ENCODE results near the gene BCL11B. TPM values are rescaled to one million over a fixed set of nuclear protein-coding genes. Genes with fewer than 3 reads are reported as not detected.

BCL11B gene
- total and polyA plus RNA-seq, 2 of the 8 experiments (the other 6 are each of a cell fraction or from before 2014, with no cell fraction given), result 0.63 to 5.9 TPM

- 28% methylated on average over 20 of the region's 21 CpGs; no CpG with 5 or more reads in 1 of the 2 experiments for WGBS, 2 experiments (ENCODE audit: extremely low coverage in 1 of 2, insufficient coverage in 1 of 2, insufficient read length in 1 of 2, insufficient replicate concordance in 2 of 2, low coverage in 1 of 2, low lambda C conversion rate in 2 of 2, missing lambda C conversion rate in 1 of 2)
- Histone ChIP-seq H2AFZ (ENCODE audit: low read length) (no peak overlapping the region), H3K4me3 (ENCODE audit: extremely low read depth in 1 of 4, insufficient read depth in 2 of 4, low read depth in 3 of 4, low read length in 4 of 4) (peak overlapping the region; percentile 19 to 60 (median 32); a peak in 5 of 8 replicates), H2BK120ac (replicated peaks; ENCODE audit: low read depth, low read length) (no peak overlapping the region), H3K23me2 (ENCODE audit: low read depth, low read length) (peaks cover 9% of the 10 kb centered on the region; the same call in 1 of the 2 replicates), H3K4me1 (replicated peaks in 1 of 4; ENCODE audit: control insufficient read depth in 3 of 4, insufficient read depth in 4 of 4, low read length in 3 of 4) (peaks cover 4 to 18% (median 14%) of the 10 kb centered on the region in 4 experiments), H3K27ac (ENCODE audit: low read depth, low read length) (no peak overlapping the region), H2BK5ac (ENCODE audit: low read depth, low read length) (peak overlapping the region; percentile 90; the same call in 1 of the 2 replicates), H2BK12ac (ENCODE audit: low read depth, low read length) (no peak overlapping the region), H3K9ac (replicated peaks in 1 of 4; ENCODE audit: extremely low read depth in 1 of 4, low read depth in 3 of 4, low read length in 3 of 4) (no peak overlapping the region), H3K79me1 (ENCODE audit: low read depth, low read length) (peaks cover 4% of the 10 kb centered on the region; the same call in 1 of the 2 replicates), H4K5ac (ENCODE audit: insufficient read length, low read depth, low read length) (no peak overlapping the region), H3K36me3 (ENCODE audit: control insufficient read depth in 2 of 4, insufficient read depth in 4 of 4, low read length in 3 of 4) (no peaks in the 10 kb centered on the region), H4K8ac (ENCODE audit: extremely low read depth, insufficient read depth, low read length) (peak overlapping the region; percentile 3), H4K20me1 (replicated peaks in 1 of 2; ENCODE audit: control insufficient read depth in 1 of 2, insufficient read depth in 2 of 2, low read length in 2 of 2) (no peaks in the 10 kb centered on the region), H3K4ac (replicated peaks; ENCODE audit: insufficient read length, low read depth, low read length) (no peak overlapping the region), H3K79me2 (ENCODE audit: control insufficient read depth in 1 of 2, insufficient read depth in 2 of 2, low read length in 2 of 2) (peaks cover 0 to 32% of the 10 kb centered on the region in 2 experiments; a peak in 1 of 4 replicates), H2AK5ac (ENCODE audit: low read depth, low read length) (no peak overlapping the region), H3K56ac (replicated peaks; ENCODE audit: insufficient read length, low read depth, low read length) (no peak overlapping the region), H3K18ac (ENCODE audit: extremely low read depth, low read length) (no peak overlapping the region), H2BK20ac (ENCODE audit: low read length) (peak overlapping the region; percentile 32; the same call in 1 of the 2 replicates), H3K14ac (ENCODE audit: insufficient read length) (no peak overlapping the region), H3K4me2 (ENCODE audit: insufficient read depth in 1 of 2, low read depth in 2 of 2, low read length in 2 of 2) (peak overlapping the region; percentile 82), H4K91ac (replicated peaks; ENCODE audit: insufficient read length, low read length) (peak overlapping the region; percentile 52), H3K9me3 (ENCODE audit: insufficient read depth in 2 of 2, low read depth in 1 of 2, low read length in 1 of 2) (no peaks in the 10 kb centered on the region), H3K27me3 (replicated peaks in 1 of 4; ENCODE audit: control insufficient read depth in 3 of 4, extremely low read depth in 1 of 4, insufficient read depth in 3 of 4, low read length in 3 of 4) (no peaks in the 10 kb centered on the region), H2BK15ac (ENCODE audit: low read length) (0 out of 2 replicates have a peak overlapping the region, but pooled peaks have one; percentile 72), H3K23ac (ENCODE audit: insufficient read length) (no peak overlapping the region)
- FAIRE-seq (peak; percentile 70), DNase-seq (ENCODE audit: low read depth in 1 of 2, low spot score in 2 of 2) (peak; percentile 64 to 82)
- CTCF ChIA-PET (ENCODE audit: partially characterized antibody), result interaction anchor here (0.6 to 7.5 kb wide), 14 partner anchors 9 to 157 kb away, joined by 3 to 45 read pairs (median 4); no protein-coding TSS in a partner anchor
- POLR2A ChIA-PET (ENCODE audit: partially characterized antibody), result interaction anchor here (0.6 to 1.3 kb wide), 6 partner anchors 11 to 38 kb away, joined by 3 to 6 read pairs (median 3); no protein-coding TSS in a partner anchor
- TF ChIP-seq JUND (IDR thresholded peaks at IDR 0.05; ENCODE audit: low read length), result peak; percentile 73
- TF ChIP-seq POU5F1 (IDR thresholded peaks at IDR 0.05; ENCODE audit: low read depth, low read length), result no peak
- TF ChIP-seq RAD21 (IDR thresholded peaks at IDR 0.05 in 1 of 2, conservative IDR thresholded peaks at IDR 0.05 in 1 of 2; ENCODE audit: low read depth in 2 of 2, low read length in 2 of 2), result 0 out of 4 replicates have a peak, but pooled peaks of 1 of the 2 experiments have one; percentile 10
- peak; percentile 24; the same call in 1 of the 2 replicates for TF ChIP-seq MAX (IDR thresholded peaks at IDR 0.05)
- 0 out of 2 replicates have a peak, but pooled peaks have one; percentile 17 for TF ChIP-seq E2F6 (IDR thresholded peaks at IDR 0.05)
- TF ChIP-seq SP1 (IDR thresholded peaks at IDR 0.05; ENCODE audit: low read depth, low read length), result 0 out of 2 replicates have a peak, but pooled peaks have one; percentile 43
- peak; percentile 26 to 44; a peak in 1 of 4 replicates for TF ChIP-seq SIN3A (conservative IDR thresholded peaks at IDR 0.05 in 1 of 2, IDR thresholded peaks at IDR 0.05 in 1 of 2; ENCODE audit: low read depth in 1 of 2, low read length in 2 of 2)
- TF ChIP-seq SIX5 (IDR thresholded peaks at IDR 0.05; ENCODE audit: low read depth, low read length), result no peak
Observed at GRCh38 chr14:99231850-99232713, 39.9 kb downstream of the BCL11B start.

All from H1 (cell line).